ENCODE measurements around the gene DOCK6.

Gene DOCK6

DNA sequence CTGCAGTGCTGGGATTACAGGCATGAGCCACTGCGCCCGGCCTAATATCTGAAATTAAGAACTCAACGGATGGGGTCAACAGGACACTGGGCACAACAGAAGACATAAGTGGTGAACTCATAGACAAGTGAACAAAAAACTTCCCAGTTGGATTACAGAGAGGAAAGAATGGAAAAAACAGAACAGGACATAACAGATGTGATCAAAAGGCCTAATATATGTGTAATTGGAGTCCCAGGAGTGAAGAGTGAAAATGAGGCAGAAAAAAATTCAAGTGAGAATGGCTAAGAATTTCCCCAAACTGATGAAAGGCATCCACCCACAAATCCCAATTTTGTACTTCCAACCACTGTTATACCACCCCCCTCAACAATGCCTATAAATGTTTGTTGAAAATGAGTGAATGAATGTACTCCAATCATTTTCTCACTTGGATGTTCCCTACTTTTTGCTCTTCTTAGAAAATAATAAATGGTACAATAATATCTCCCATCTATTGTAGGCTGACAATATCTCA, 41.2 kb downstream of the DOCK6 start:
- no peak for DNase-seq

- DNase-seq = no peak
Observed at GRCh38 chr19:11214387-11214786, 47.9 kb downstream of the DOCK6 start.

GRCh38 chr19:11210656-11210928, 51.7 kb downstream of the DOCK6 start:
- DNase-seq = no peak

- no peak for DNase-seq
Observed at GRCh38 chr19:11209839-11210655, 52.3 kb downstream of the DOCK6 start.

DNA sequence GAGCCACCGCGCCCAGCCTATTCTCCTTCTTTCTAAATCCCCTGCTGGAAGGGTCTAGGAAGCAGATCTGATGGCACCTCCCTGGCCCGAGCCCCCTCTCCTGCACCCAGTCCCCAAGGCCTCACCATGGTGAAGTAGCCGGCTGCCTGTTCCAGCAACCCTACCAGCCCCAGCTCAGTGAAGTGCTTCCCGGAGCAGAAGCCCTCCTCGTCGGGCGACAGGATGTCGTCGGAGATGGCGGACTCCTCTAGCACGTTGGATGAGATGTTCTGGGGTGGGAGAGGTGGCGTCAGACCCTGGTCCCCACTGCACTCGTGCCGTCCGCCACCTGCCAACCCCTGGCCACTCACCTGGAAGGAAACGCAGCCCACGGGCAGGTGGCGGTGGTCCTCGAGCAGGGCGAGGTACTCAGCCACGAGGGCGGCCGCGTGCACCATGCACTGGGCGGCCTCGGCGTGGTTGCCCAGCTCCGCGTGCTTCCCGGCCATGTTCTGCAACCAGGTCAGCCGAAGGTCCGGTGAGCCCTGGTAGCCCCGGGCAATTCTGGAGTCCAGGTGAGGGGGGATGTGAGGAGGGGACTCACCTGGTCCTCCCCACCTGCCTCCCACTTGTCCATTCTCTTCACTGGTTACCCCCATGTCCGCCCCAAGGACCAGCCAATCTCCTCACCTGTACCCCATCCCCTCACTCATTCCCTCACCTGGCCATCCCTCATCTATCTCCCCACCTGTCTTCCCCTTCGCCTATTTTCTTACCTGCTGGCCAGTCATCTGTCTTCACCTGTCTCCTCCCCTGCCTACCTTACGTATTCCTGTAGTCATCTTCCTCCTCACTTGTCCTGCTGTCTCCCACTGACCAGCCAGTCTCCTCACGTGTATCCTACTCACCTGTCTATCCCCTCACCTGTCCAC, 53.5 kb downstream of the DOCK6 start:
- no peak for DNase-seq

GRCh38 chr19:11205939-11206570, 56.3 kb downstream of the DOCK6 start:
- DNase-seq = no peak

DNA sequence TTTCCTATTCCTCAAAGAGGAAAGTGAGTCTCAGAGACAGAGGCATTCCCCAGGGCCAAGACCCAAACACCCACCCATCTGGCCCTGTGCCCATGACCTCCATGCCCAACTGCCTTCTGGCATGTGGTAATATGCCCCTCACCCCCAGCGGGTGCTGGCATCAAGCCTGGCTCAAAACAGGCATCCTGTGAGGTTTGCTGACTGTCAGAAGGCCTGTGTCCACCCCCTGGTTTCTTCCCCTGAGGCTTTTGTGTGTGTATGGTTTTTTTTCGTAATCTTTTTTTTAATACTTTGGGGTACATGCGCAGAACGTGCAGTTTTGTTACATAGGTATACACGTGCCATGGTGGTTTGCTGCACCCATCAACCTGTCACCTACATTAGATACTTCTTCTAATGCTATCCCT, 57.4 kb downstream of the DOCK6 start:
- DNase-seq = no peak

DNA sequence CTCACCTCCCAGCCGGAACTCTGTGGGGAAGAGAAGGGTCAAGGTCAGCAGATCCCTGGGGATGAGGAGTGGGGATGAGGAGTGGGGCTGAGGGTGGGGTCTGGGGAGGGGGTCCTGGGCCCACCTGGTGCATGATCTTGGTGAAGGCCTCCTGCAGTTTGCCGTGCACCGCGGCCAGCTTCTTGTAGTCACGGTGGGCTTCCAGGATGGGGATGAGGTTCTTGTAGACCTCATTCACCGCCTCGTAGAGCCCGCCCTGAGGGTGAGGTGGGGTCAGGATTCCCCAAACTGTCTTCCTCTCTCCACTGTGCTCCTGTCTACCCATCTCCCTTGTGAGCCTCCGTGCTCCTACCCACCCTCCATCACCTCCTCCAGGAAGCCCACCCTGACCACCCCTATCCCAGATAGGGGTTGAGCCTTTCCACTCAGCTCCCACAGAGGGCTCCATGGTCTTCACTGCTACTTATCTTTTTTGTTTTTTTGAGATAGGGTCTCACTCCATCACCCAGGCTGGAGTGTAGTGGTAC, 58.2 kb downstream of the DOCK6 start:
- no peak for DNase-seq

DNA sequence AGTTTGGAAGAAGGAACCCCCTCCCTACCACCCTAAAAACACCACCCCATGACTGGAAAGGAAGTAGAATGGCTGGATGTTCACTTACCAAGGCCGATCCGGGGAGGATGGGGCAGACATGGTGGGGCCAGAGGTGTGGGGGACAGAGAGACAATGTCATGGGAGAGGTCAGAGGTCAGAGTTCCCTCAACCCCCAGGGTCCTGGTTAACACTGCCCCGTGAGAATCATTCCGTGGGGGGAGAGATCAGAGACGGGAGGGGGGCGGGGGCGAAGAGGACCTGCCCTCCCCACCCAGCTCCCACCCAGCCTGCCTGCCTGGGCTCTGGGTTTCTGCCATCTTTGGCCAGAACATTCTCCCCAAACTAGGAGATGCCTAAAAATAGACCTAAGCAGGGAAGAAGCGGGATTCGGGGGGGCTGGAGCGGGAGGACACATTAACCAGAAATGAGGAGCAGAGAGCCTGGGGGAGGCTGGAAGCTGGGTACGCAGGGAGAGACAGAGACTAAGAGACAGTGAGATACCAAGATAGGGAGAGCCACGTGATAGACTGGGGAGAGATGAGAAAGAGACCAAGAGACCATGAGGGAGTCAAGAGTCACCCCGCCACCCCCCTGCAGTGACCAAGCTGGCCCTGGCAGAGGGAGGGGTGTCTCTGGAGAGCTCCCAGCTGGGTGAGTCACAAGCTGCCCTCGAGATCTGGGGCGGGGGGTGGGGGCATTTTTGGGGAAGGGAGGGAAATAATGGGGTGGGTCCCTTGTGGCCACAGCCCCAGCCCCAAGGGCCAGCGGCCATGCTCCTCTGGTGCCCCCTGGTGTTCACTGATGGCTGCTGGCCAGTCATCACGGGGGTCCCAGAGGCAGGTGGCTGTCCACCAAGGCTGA, 58.9 kb downstream of the DOCK6 start:
- DNase-seq = peak; percentile 86

DNA sequence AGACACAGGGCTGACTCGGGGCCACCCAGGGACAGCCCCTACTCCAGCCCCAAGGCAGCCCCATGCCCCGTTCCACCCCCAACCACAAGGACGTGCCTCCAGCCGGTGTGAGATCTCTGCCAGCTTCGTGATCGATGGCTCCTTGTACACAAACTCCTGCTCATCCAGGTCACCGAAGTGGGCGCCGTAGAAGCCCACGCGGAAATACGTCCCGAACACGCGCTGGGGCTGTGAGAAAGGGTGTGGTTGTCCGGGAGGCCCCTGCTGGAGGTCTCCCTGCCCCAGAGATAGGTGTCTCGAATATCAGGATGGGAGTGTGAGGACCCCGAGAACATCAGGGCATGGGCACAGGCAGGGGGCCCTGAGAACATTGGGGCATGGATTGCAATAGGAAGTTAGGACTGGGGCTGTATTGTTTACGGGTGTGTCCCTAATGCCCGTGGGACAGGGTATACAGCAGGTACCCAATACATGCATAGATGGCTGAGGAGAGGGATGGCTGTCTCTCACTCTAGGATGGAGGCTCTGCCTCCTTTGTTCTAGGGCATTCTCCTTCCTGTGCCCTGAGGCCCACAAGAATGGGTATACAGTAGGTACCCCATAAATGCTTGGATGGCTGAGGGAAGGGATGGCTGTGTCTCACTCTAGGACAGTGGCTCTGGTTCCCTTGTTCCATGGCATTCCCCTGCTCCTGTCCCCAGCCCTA, 59.7 kb downstream of the DOCK6 start:
- no peak for DNase-seq

DNA sequence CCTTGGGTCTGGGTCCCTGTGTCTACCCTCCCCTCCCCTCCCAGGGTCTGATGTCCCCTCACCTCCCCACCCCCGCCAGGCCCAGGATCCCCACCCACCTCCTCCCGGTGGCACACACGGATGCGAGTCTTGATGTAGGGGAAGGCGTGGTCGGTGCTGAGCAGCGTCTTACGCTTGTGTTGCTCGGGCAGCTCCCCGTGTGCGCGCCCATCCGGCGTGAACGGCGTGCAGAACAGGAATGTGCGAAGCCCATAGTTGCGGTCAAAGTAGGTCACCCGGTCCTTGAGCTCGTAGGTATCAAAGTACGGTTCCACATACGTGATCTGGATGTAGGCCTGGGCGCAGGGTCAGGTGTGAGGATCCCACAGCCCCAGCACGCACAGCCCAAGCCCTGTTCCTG, 60.5 kb downstream of the DOCK6 start:
- DNase-seq = no peak

DNA sequence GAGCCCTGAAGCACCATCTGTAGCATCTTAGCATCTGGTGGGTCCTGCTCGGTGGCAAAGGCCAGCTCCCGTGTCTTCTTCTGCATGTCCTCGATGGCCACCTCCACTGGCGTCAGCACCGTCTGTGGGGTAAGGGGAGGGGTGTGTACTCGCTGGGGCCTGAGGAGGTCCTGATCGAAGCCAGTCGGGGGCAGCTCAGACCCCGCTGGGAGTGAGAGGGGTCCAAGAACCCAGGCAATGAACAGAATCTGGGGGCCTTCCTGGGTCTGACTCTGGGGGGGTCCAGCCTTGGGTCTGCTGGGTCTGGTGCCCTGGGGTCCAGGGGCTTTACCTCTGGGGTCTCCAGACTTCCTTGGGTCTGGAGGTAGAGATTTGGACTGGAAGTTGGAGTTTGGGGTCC, 61.4 kb downstream of the DOCK6 start:
- no peak for DNase-seq

GRCh38 chr19:11200015-11200574, 62.2 kb downstream of the DOCK6 start:
- no peak for DNase-seq

DNA sequence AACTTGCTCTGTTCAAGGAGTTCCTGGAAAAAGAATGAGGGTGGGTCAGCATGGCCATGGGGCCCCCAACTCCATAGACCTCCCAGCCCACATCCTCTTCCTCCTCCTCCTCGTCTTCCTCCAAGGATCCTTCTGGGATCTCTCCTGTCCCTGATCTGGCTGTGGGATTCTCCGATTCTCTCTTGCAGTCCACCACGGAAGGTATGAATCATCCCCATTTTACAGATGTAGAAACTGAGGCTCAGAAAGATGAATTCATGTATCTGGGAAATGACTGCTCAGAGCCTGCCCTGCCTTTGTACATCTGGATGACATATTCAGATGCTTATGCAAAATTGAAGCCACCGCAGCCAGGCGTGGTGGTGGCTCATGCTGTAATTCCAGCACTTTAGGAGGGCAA, 62.8 kb downstream of the DOCK6 start:
- no peak for DNase-seq

DNA sequence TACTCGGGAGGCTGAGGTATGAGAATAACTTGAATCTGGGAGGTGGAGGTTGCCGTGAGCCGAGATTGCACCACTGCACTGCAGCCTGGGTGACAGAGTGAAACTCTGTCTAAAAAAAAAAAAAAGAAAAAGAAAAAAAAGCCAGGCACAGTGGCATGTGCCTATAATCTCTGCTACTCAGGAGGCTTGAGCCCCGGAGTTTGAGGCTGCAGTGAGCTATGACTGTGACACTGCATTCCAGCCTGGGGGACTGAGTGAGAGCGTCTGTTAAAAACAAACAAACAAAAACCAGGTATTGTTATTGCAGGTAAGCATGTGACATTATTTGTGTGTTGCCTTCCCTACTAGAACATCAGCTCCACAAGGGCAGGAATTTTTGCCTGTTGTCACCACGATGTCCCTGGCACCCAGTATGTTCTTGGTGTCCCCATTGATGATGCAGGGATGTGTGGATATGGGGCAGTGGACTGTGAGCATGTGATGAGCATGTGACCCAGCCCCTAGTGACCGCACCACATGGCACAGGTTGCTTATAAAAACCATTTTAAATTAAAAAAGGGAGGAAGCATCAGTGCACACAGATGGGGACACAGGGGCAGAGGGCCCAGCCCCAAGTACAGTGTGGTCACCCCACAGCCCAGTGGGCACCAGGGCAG, 63.4 kb downstream of the DOCK6 start:
- DNase-seq = peak; percentile 53

GRCh38 chr19:11198175-11198534, 64.2 kb downstream of the DOCK6 start:
- DNase-seq = no peak

DNA sequence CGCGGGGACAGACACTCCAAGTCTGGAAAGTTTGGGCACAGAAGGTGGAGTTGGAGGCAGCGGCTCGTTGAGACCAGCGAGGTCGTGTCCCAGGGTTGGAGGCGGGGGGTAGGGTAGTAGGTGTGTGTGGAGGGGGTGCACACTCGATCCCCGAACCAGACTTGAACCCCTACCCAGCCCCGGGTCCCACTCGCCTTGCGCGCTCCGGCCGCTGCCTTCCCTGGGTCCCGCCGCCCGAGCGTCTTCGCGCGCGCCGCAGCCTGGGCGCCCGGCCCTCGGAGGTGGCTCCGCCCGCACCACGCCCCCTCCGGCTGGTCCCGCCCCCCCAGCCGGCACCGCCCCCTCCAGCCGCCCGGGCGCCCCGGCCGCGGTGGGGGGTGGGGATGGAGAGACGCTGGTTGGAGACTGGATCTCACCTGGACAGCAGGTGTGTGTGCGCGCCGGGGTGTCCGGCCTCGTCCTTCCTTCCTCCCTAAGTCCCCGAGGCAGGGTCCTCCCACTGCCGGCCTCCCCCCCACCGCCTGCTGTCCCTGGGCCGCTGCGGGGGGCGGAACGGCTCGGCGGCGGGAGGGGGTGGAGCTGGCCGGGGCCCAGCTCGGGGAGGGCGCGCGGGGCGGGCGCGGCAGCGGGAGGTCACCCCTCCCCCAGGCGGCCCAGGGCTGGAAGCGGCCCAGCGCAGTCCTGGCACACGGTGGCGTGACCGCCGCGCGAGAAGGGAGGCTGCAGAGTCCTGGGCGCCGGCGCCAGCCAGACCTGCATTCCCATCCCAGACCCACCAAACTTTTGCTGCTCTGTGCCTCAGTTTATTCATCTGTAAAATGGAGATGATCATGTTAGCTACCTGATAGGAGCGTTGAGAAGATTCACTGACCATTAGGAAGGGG, 64.8 kb downstream of the DOCK6 start, which contains the start of gene KANK2:
Gene KANK2, minus strand, starts transcription at position 255 of the 884 bp plus-strand sequence. CDS start 3,034 bp downstream, outside the sequence.
- DNase-seq = peak; percentile 96

DNA sequence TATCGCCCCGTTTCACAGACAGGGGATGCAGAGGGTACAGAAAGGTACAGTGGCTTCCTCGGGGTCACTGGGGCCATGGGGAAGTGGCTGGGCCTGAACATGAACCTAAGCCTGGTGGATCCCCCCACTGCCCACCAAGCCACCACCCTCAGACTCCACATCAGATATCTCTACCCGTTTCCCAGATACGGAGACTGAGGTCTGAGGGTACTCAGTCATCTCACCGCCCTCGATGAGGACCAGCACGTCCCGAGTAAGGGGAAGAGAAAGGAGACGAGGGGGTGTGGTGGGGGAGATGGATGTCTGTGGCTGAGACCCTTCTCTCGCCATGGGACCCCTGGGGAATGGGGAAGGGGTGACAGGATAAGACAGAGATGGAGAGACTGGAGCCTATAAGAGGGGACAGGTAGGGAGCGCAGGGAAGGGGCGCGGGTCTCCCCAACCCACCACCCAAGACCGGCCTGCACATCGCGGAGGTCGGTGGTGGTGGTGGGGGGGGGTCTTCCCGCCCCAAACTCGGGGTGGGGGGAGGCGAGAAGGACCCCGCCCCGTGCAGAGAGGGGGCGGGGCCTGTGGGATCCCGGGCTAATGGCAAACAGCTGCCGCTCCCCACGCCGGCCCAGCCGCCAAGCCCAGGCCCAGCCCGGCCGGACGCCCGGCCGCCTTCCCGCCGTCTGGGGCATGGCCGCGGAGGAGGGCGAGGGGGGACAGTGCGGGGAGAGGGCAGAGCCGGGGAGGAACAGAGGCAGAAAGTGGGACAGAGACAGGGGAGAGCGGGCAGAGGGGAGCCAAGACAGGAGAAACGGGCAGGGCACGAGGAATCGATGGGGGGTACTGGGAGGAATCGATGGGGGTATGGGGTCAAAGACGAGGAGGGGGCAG, 65.7 kb downstream of the DOCK6 start:
- DNase-seq = peak; percentile 72
